Measurements from ENCODE around the gene ZBTB7C. TPM values are rescaled to one million over a fixed set of nuclear protein-coding genes. Genes with fewer than 3 reads are reported as not detected.

Gene ZBTB7C
- total and polyA plus RNA-seq, 2 donors (not counting 1 experiment from before 2014, with no cell fraction given): not detected

DNA sequence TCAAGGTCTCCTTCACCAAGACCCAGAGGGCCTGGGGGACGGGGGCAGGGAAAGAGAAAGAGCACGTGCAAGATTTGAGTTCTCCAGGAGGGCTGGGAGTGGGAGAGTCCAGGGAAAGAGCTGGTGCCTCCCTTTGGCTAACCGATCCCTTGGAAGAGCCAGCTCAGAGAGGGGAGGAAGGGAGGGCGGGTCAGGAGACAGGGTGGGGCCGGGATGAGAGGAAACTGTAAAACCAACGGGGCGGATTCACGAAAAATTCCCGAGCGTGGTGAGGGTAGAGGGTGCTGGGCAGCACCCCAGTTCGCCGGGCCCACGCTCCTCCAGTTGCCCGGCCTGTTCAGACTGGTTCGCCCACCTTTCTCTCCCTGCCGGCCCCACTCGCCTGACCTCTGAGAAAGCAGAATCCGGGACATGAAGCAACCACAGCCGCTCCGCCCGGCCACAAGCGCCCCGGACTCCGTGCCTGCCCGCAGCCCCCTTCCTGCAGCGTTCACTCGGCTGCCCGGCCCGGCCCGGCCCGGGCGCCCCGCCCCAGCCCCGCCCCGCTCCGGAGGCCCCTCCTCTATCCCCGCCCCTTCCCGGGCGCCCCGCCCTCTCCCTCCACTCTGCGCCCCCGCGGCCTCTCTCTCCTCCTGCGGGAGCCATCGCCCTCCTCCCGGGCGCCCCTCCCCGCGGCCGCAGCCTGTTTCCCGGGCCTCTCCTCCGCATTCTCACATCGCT is 247.8 kb downstream of the ZBTB7C start:
- no peak overlapping the region for H3K27ac ChIP-seq (ENCODE audit: low read length in 2 of 2)
- H3K27me3 ChIP-seq (replicated peaks in 1 of 4; ENCODE audit: control extremely low read depth in 1 of 4, control insufficient read depth in 3 of 4, insufficient read depth in 4 of 4, low read length in 3 of 4): peaks cover 0 to 28% (median 8%) of the 10 kb centered on the region in 4 experiments
- H2AFZ ChIP-seq (ENCODE audit: insufficient read depth, low read depth, low read length, poor library complexity, severe bottlenecking): peak overlapping the region; percentile 73
- peak; percentile 90 for ATAC-seq (ENCODE audit: low read depth)
- H3K9me3 ChIP-seq (ENCODE audit: control extremely low read depth in 1 of 3, control insufficient read depth in 2 of 3, insufficient read depth in 1 of 3, low read length in 2 of 3): peaks cover 0 to 4% (median 0%) of the 10 kb centered on the region in 3 donors
- Mint-ChIP-seq H3K4me1 (peaks cover 9% of the 10 kb centered on the region), H3K27me3 (peaks cover 44% of the 10 kb centered on the region), H3K4me3 (peak overlapping the region; percentile 68), H3K27ac (no peak overlapping the region), H3K9me3 (ENCODE audit: insufficient read depth) (no peaks in the 10 kb centered on the region)
- peak overlapping the region in 3 of 5 experiments; percentile 34 to 46 (median 42) for H3K4me3 ChIP-seq (ENCODE audit: control extremely low read depth in 1 of 5, extremely low read depth in 1 of 5, insufficient read depth in 1 of 5, low read depth in 2 of 5, low read length in 4 of 5)
- ChIA-PET CTCF (no interaction called here), POLR2A (no interaction called here)
- no peaks in the 10 kb centered on the region for H3K79me2 ChIP-seq (ENCODE audit: control insufficient read depth, insufficient read depth, low read length)
- no peaks in the 10 kb centered on the region for H4K20me1 ChIP-seq (ENCODE audit: control insufficient read depth, insufficient read depth, low read length, poor library complexity, severe bottlenecking)
- peaks cover 10 to 11% of the 10 kb centered on the region in 2 donors for H3K4me1 ChIP-seq (ENCODE audit: control insufficient read depth in 2 of 2, insufficient read depth in 2 of 2, low read length in 2 of 2)
- 8% methylated on average over 45 of the region's 53 CpGs for WGBS (ENCODE audit: insufficient coverage)
- no peaks in the 10 kb centered on the region for H3K36me3 ChIP-seq (replicated peaks in 1 of 2; ENCODE audit: control extremely low read depth in 1 of 2, control insufficient read depth in 1 of 2, extremely low read depth in 1 of 2, insufficient read depth in 2 of 2, low read length in 1 of 2)
- TF ChIP-seq, protein P1, sequence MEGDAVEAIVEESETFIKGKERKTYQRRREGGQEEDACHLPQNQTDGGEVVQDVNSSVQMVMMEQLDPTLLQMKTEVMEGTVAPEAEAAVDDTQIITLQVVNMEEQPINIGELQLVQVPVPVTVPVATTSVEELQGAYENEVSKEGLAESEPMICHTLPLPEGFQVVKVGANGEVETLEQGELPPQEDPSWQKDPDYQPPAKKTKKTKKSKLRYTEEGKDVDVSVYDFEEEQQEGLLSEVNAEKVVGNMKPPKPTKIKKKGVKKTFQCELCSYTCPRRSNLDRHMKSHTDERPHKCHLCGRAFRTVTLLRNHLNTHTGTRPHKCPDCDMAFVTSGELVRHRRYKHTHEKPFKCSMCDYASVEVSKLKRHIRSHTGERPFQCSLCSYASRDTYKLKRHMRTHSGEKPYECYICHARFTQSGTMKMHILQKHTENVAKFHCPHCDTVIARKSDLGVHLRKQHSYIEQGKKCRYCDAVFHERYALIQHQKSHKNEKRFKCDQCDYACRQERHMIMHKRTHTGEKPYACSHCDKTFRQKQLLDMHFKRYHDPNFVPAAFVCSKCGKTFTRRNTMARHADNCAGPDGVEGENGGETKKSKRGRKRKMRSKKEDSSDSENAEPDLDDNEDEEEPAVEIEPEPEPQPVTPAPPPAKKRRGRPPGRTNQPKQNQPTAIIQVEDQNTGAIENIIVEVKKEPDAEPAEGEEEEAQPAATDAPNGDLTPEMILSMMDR (IDR thresholded peaks at IDR 0.05): no peak
- TF ChIP-seq EZH2 (IDR thresholded peaks at IDR 0.05; ENCODE audit: borderline replicate concordance, insufficient read depth, low read depth, low read length, poor library complexity, severe bottlenecking): no peak
- H3K9ac ChIP-seq (ENCODE audit: low read length): peak overlapping the region; percentile 53
- H3K4me2 ChIP-seq (replicated peaks; ENCODE audit: low read depth, low read length, poor library complexity, severe bottlenecking): peak overlapping the region; percentile 80
- intact Hi-C loops (cut with micrococcal nuclease): no loop called here
- DNase-seq: peak; percentile 43

DNA sequence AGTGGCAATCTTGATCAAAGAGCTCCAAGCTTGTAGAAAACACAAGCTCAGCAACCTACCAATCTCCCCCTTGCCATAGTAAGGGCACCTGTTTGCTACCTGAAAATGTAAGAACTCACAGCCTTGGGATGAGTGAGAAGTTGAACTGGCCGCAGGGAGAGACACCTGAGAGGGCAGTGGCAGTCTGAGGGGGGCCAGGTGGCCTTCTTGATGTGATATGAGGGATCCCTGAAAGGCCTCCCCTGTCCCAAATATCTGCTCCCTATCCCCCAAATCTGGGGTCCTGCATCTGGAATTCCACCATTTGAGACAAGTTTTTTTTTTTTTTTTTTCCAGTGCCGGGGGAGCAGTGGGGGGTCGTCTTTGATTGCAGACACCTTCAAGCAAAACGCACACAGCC is 248.6 kb downstream of the ZBTB7C start:
- CTCF ChIA-PET: no interaction called here
- no peak for ATAC-seq (ENCODE audit: low read depth)
- TF ChIP-seq, protein P1 (IDR thresholded peaks at IDR 0.05): no peak
- no peak for TF ChIP-seq EZH2 (IDR thresholded peaks at IDR 0.05; ENCODE audit: borderline replicate concordance, insufficient read depth, low read depth, low read length, poor library complexity, severe bottlenecking)
- peaks cover 9% of the 10 kb centered on the region for H3K4me1 Mint-ChIP-seq
- WGBS (ENCODE audit: insufficient coverage): no CpG with 5 or more reads among the region's 4 CpGs
- no peak for DNase-seq
- H3K27me3 Mint-ChIP-seq: peaks cover 47% of the 10 kb centered on the region
- H3K27me3 ChIP-seq (replicated peaks in 1 of 4; ENCODE audit: control extremely low read depth in 1 of 4, control insufficient read depth in 3 of 4, insufficient read depth in 4 of 4, low read length in 3 of 4): peaks cover 0 to 28% (median 8%) of the 10 kb centered on the region in 4 experiments
- peak overlapping the region; percentile 80 for H3K4me2 ChIP-seq (replicated peaks; ENCODE audit: low read depth, low read length, poor library complexity, severe bottlenecking)
- intact Hi-C loops (cut with micrococcal nuclease): no loop called here
- no peak overlapping the region for H2AFZ ChIP-seq (ENCODE audit: insufficient read depth, low read depth, low read length, poor library complexity, severe bottlenecking)
- peak overlapping the region; percentile 59 for H3K4me3 Mint-ChIP-seq
- no peaks in the 10 kb centered on the region for H4K20me1 ChIP-seq (ENCODE audit: control insufficient read depth, insufficient read depth, low read length, poor library complexity, severe bottlenecking)
- H3K9me3 ChIP-seq (ENCODE audit: control extremely low read depth in 1 of 3, control insufficient read depth in 2 of 3, insufficient read depth in 1 of 3, low read length in 2 of 3): peaks cover 0 to 4% (median 0%) of the 10 kb centered on the region in 3 donors
- no peaks in the 10 kb centered on the region for H3K9me3 Mint-ChIP-seq (ENCODE audit: insufficient read depth)
- peaks cover 10 to 11% of the 10 kb centered on the region in 2 donors for H3K4me1 ChIP-seq (ENCODE audit: control insufficient read depth in 2 of 2, insufficient read depth in 2 of 2, low read length in 2 of 2)
- no peaks in the 10 kb centered on the region for H3K79me2 ChIP-seq (ENCODE audit: control insufficient read depth, insufficient read depth, low read length)
- no peak overlapping the region for H3K9ac ChIP-seq (ENCODE audit: low read length)
- no peak overlapping the region for H3K4me3 ChIP-seq (ENCODE audit: control extremely low read depth in 1 of 5, extremely low read depth in 1 of 5, insufficient read depth in 1 of 5, low read depth in 2 of 5, low read length in 4 of 5)
- no peaks in the 10 kb centered on the region for H3K36me3 ChIP-seq (replicated peaks in 1 of 2; ENCODE audit: control extremely low read depth in 1 of 2, control insufficient read depth in 1 of 2, extremely low read depth in 1 of 2, insufficient read depth in 2 of 2, low read length in 1 of 2)
- no peak overlapping the region for H3K27ac Mint-ChIP-seq
- POLR2A ChIA-PET: no interaction called here
- H3K27ac ChIP-seq (ENCODE audit: low read length in 2 of 2): no peak overlapping the region

Measured in B cell (primary cell).